Measurements from ENCODE around the gene OARD1.

- TF ChIP-seq POLR2A (IDR thresholded peaks at IDR 0.05; ENCODE audit: low read length) (no peak), GATA1 (IDR thresholded peaks at IDR 0.05; ENCODE audit: low read depth, low read length) (no peak)
Measured at GRCh38 chr6:41045664-41046063, 26.5 kb downstream of the OARD1 start.

All from erythroblast (primary cell).